HG03439 (cell line): ENCODE data around the gene NDFIP1.
"Not testable (repeated sequence)": the region's sequence is repeated elsewhere in the genome, so short reads cannot be mapped to it uniquely, and the experiment has no call there.

Source experiments
- ATAC-seq: cut with Tn5 transposase; IDR thresholded peaks from one replicate; pipeline ENCODE4 v1.9.1; 2021; ENCODE audit warnings: mild to moderate bottlenecking, moderate library complexity; ENCODE audit not compliant: unreplicated experiment

Gene NDFIP1

GRCh38 chr5:142151436-142152383, 43.1 kb downstream of the NDFIP1 start:
- no peak for ATAC-seq

DNA sequence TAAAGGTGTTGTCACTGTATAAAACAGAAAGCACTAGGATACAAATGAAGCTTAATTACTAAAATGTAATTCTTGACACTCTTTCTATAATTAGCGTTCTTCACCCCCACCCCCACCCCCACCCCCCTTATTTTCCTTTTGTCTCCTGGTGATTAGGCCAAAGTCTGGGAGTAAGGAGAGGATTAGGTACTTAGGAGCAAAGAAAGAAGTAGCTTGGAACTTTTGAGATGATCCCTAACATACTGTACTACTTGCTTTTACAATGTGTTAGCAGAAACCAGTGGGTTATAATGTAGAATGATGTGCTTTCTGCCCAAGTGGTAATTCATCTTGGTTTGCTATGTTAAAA, 43.8 kb downstream of the NDFIP1 start:
- ATAC-seq, result no peak

DNA sequence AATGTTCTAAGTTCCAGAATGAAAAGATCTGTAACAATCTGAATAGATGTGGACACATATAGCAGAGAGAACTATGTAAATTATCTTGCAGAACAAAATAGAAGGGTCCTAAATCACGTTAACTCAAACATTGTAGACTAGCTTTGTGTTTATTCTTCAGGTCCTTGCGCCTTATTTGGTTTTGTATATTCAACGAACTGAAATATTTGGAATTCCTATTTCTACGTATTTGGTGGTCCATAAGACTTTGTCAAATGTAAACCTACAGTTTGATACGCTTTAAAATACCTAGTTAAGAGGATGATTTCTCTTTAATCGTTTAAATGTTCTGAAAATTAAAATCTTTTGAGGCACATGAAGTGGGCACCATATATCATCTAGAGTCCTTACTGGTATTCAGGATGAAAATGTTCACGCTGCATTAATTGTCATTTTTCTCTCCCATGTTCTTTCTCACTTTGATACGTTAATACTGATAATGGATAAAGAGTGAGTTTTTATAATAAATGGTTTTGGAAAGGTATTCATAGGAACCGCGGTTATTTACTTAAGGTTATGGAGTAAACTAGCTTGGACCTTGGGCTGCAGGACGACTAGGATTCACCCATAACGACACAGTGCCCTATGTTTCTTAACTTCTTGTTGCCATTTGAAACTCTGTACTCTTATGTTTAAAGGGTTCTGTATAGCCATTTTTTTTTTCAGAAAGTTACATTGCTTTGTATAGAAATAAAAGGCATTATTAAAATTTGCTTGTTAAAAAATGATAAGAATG, 45.3 kb downstream of the NDFIP1 start:
- no peak for ATAC-seq

DNA sequence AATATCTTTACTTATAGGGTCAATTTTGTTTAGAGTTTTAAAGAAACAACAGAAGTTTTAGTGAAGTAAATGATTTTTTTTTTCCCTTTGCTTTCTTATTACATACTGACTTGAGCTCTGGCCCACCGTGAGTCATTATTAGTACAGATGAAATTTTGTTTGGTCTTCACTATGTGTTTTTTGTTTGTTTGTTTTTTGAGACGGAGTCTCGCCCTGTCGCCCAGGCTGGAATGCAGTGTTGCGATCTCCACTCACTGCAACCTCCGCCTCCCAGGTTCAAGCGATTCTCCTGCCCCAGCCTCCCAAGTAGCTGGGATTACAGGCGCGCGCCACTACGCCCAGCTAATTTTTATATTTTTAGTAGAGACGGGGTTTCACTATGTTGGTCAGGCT, 45.9 kb downstream of the NDFIP1 start:
- ATAC-seq, result not testable (repeated sequence)

GRCh38 chr5:142156839-142157463, 48.4 kb downstream of the NDFIP1 start:
- ATAC-seq, result no peak

DNA sequence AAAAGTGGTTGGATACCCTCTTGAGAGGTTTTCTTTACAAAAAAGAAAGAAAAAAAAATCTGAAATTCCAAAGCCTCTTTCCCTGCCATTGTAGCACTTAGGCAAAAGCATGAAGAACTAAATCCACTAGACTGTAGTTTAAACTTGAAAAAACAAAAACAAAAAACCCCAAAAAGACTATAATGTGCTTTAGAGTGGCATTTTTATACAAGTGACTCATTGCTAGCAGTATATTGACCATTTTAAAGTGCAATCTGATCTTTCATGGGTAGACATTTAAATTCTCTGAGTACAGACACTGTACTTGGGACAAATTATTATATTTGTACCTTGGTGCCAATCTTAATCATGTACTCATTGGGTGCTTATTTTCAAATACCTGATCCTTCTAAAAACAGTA, 50.8 kb downstream of the NDFIP1 start:
- ATAC-seq, result no peak

GRCh38 chr5:142164315-142164714, 55.7 kb downstream of the NDFIP1 start:
- ATAC-seq, result no peak

- no peak for ATAC-seq
Observed at GRCh38 chr5:142166754-142167153, 58.2 kb downstream of the NDFIP1 start.

GRCh38 chr5:142167458-142167857, 58.9 kb downstream of the NDFIP1 start:
- no peak for ATAC-seq

GRCh38 chr5:142168365-142168764, 59.8 kb downstream of the NDFIP1 start:
- ATAC-seq, result no peak

- ATAC-seq, result no peak
Observed at GRCh38 chr5:142170254-142170953, 61.8 kb downstream of the NDFIP1 start.

GRCh38 chr5:142171270-142171669, 62.7 kb downstream of the NDFIP1 start:
- ATAC-seq, result no peak

DNA sequence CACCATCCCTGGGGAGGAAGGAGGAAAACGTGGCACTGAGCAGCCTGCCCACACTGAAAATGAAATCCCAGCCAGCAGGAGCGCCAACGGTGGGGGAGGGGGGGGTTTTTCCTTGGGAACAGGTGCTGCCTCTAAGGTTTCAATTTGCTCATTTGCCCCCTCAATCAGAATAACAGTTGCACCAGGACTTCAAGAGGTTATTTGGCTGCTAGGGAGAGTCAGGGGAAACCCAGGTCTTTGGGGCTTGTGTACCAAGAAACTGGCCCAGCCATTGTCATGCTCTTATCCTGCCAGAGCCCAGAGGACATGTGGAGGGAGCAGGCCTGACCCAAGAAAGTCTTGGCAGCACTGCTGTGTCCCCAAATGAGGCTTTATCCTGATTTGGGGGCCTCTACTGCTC, 66.5 kb downstream of the NDFIP1 start:
- no peak for ATAC-seq

DNA sequence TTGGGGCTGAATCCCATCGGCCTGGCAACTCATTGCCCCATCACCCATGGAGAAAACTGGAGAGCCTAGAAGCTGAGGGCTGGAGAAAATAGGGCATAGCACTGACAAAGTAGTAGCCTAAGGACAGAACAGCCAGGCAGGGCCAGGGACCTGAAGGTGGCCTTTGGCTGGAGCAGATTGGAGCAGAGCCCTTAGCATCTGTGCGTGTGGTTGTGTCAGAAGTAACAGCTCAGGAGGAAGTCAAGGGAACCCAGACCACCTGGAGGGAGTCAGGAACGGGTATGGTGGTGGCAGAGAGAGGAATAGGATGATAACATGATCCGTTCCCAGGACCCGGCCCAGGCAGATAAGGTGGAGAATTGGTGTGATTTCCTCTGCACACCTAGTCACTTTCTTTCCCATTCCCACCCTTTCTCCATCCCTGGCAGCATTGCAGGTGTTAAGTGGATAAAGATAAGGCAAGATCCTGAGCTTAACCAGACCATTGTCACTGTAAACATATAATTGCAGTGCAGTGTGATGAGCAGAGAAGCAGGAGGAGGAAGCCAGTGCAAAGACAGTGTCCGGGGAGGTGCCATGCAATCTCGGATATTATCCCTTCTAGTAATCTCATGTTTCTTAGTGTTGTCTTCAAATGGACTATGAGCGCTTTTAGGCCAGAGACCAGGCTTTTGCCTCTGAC, 67.0 kb downstream of the NDFIP1 start:
- no peak for ATAC-seq

GRCh38 chr5:142176255-142176654, 67.7 kb downstream of the NDFIP1 start:
- no peak for ATAC-seq

DNA sequence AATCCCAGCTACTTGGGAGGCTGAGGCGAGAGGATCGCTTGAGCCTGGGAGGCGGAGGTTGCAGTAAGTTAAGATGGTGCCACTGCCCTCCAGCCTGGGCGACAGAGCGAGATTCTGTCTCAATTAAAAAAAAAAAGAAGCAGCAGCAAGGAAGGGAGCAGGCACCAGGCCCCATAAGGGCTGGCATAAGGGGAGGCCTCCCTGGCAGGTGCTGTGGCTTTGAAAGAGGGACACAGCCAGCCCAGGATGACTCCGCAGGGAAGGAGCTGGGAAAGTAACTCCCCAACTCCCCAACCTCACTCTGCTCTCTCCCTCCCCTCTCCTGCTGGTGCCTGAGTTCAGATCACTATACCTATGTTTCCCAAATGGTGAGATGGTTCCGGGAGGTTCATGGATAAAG, 70.1 kb downstream of the NDFIP1 start:
- no peak for ATAC-seq

- ATAC-seq, result no peak
Observed at GRCh38 chr5:142179776-142180387, 71.3 kb downstream of the NDFIP1 start.

DNA sequence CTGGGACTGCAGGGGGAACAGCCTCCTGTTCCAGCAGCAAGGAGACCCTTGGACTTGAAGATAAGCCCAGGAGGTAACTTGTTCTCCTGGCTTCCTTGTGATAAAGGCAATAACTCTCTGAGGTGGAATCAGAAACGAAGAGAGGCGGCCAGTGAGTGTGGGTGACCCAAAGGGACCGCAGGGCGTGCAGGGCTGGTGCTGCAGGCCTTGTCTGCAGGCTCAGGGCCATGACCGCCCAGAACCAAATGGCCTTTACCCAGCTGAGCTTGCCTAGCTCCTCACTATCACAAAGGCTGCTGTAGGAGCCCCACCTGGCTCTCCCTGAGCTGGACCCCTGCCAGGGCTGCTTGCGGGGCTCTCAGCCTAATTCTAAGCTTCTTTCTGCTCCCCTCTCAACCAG, 72.5 kb downstream of the NDFIP1 start:
- ATAC-seq, result no peak

DNA sequence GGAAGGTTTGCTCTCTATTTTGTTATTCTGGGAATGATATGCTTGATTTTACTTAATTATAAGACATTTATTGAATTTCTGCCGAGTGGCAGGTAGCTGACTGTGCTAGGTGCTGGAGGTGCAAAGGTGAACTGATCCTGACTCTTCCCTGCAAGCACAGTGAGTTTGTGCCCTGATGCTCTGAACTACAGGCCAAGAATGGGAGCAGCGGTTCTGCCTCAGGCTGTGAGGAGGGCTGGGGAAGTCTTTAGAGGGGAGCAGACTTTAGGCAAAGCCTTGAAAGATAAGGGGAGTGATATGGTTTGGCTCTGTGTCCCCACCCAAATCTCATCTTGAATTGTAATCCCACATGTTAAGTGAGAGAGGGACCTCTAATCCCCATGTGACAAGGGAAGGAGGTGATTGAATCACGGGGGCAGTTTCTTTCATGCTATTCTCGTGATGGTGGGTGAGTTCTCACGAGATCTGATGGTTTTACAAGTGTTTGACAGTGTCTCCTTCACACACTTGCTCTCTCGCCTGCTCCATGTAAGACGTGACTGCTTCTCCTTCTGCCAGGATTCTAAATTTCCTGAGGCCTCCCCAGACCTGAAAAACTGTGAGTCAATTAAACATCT, 73.1 kb downstream of the NDFIP1 start:
- no peak for ATAC-seq

- no peak for ATAC-seq
Observed at GRCh38 chr5:142182840-142183239, 74.3 kb downstream of the NDFIP1 start.
